ENCODE results near the gene FOXO6.

- TF ChIP-seq CTCF (IDR thresholded peaks at IDR 0.05) (peak in 1 of 3 donors; percentile 17), POLR2AphosphoS5 (IDR thresholded peaks at IDR 0.05) (peak in 1 of 3 donors; percentile 8), POLR2A (IDR thresholded peaks at IDR 0.05) (no peak)
These were observed at the start of gene FOXO6 for GRCh38 chr1:41360786-41361494.
